GM19455 (cell line): ENCODE measurements around the gene RNF224.
A peak's percentile ranks its signal among the peaks of the same experiment; 100 is the strongest.

Experiments
- ATAC-seq: cut with Tn5 transposase; IDR thresholded peaks from one replicate; pipeline ENCODE4 v1.9.1; 2021; ENCODE audit not compliant: unreplicated experiment

The RNF224 gene

GRCh38 chr9:137191691-137192447 lies 35.4 kb upstream of the RNF224 start:
- no peak for ATAC-seq

- ATAC-seq, result no peak
Measured at GRCh38 chr9:137192448-137192780, 34.9 kb upstream of the RNF224 start.

DNA sequence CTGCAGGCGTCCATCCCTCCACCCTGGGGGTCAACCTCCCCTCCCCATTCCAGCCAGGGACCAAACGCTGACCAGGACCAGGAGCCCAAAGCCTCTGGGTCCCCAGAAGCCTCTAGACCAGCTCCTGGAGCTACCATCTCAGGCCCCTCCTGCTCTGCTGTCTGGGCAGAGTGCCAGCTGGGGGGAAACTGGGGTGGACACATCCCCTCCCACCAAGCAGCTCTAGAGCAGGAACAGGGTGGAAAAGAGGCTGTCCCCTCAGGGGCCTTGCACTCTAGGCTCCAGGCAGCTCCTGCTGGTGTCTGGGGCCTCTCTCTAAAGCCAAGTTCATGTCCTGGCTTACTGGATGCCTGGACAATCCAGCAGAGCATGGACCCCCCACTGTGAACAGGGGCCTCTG lies 34.4 kb upstream of the RNF224 start:
- no peak for ATAC-seq

- ATAC-seq, result no peak
Measured at GRCh38 chr9:137193771-137194170, 33.5 kb upstream of the RNF224 start.

- ATAC-seq, result no peak
Measured at GRCh38 chr9:137194388-137194787, 32.9 kb upstream of the RNF224 start.

DNA sequence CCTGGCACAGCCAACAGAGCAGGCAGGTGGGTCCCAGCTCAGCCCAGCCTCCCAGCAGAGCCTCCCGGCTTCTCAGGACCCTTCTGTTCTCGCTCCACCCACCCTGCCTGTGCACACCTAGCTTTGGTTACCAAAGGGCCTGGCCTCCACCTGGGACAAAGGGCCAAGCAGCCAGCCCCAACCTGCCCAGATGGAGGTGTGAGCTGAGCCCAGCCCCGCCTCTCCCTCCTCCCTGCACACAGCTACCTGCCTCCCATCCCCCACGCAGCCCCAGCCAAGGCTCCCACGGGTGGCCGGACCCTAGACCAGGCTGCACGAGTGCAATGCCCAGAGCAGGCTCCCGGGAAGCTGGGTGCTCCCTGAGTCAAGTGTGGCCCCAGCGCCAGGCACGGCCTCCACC lies 32.4 kb upstream of the RNF224 start:
- no peak for ATAC-seq

GRCh38 chr9:137195525-137196220 lies 31.6 kb upstream of the RNF224 start:
- ATAC-seq, result no peak

DNA sequence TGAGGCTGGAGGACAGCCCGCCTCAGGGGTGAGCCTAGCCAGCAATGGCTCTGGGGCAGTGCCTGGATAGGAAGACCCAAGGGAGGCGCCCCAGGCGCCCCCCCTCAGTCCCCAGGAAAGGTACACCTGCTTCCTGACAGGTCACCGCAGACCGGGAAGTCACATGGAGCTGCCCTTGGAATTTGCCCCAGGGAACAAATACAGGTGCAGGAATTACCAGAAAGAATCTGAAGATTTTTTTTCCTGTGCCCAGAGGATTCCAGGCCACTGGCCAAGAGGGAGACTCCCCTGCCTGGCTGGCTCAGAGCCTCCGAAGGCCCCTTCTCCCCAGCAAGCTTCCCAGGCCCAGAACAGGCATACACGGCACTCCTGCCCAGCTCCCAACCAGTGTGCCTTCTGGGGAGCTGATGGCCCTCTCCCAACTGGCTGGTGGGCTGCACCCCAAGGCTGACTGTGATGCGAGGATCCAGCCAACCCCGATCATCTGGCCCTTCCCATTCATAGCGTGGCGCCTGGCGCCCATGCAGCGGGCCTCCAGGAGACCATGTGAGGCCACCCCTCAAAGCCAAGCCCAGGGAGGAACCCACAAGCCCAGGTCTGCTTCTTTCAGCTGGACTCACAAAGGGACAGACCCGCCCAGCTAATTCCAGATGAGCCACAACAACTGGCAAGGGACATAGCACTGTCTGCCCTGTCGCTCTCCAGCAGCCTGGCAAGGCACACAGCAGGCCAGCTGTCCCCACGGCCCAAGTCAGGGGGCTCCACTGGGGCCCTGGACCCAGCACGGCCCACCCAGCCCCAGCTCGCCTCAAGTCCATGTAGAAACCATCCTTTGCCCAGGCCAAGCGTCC lies 29.0 kb upstream of the RNF224 start:
- ATAC-seq, result no peak

DNA sequence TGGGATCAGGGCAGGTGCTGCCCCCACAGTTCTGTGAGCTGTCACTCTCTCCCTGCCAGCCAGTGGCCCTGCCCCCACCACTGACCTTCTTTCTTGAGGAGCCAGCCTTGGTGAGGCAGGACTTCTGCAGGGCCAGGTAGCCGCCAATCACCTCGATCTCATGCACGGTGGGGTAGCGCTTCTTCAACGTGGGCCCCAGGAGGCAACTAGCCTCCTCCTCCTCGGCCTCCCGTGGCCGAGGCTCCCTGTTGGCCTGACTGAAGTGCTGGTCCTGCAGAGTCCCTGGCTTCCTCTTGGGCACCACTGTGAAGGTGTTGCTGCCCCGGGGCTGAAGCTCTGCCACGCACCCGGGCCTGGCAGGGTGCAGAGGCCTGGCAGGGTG lies 28.4 kb upstream of the RNF224 start:
- no peak for ATAC-seq

- ATAC-seq, result no peak
Measured at GRCh38 chr9:137199411-137200121, 27.7 kb upstream of the RNF224 start.

DNA sequence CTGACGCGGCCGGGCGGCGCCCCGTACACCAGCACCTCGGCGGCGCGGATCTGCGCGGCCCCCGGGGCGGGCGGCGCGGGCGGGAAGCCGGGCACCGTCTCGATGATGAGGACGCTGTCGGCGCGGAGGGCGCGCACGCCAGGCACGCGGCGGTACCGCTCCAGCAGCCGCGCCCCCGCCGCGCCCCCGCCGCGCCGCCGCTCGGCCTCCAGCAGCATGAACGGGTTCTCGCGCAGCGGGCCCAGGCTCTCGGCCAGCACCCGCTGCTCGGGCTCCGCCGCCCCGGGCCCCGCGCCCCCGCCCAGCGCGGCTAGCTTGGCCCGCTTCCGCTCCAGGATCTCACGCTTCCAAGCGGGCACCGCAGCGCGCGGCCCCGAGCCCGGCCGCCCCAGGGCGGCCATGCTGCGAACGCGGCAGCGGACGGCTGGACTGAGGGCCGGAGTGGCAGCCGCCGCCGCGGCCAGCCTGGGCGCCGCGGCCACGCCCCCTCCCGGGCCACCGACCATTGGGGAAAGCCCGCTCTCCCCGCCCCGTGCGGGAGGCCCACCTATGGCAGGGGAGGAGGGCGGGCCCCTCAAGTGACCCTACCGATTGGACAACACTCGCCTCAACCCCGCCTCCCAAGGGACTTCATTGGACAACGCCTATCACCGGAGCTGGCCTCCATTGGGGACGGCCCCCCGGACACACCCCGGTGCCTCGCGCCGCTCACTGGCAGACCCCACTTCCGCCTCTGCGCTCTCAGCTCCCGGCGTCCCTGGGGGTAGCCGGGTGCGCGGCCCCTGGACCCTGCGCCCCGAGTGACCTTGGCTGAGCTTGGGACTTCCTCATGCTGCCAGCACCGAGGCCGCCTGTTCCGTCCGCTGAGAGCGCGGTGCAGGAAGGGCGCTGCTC lies 26.7 kb upstream of the RNF224 start, which contains the start of gene TPRN:
Gene TPRN, minus strand, starts transcription at position 431 of the 894 bp plus-strand sequence. Its CDS starts 30 bp downstream, at position 401.
- ATAC-seq, result peak; percentile 80

GRCh38 chr9:137201205-137201868 lies 26.0 kb upstream of the RNF224 start:
- ATAC-seq, result no peak

GRCh38 chr9:137202966-137203365 lies 24.3 kb upstream of the RNF224 start:
- no peak for ATAC-seq

- no peak for ATAC-seq
Measured at GRCh38 chr9:137204731-137205125, 22.6 kb upstream of the RNF224 start.

DNA sequence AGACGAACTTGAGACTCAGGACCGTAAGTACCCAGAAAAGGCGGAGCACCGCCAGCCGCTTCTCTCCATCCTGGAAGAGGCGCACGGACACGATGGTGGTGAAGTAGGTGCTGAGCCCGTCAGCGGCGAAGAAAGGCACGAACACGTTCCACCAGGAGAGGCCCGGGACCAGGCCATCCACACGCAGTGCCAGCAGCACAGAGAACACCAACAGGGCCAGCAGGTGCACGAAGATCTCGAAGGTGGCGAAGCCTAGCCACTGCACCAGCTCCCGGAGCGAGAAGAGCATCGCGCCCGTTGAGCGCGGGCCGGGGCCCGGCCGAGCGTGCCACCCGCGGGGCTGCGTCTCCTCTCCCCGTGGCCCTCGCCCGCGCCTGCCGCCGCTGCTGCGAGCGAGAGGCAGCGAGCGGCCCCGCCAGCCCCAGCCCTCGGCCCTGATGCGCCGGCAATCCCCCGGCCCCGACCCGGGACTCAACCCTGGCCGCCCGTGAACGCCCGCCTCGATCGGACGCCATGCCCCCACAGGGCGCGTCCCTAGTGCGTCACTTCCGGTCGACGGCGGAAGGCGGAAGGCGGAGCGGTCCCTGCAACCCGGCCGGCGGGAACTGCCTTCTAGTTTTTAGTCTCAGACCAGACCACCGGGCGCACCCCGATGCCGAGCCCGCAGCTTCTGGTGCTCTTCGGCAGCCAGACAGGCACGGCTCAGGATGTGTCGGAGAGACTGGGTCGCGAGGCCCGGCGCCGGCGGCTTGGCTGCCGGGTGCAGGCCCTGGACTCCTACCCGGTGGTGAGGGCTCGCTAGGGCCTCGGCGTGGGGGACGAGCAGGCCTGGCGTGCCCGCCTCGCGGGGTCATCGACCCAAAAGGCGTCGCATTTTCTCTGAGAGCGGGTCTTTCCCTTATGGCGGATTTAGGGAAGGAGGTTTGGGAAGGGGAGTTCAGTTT lies 21.9 kb upstream of the RNF224 start, which contains the start of the genes NDOR1 and TMEM203:
Gene NDOR1, plus strand, starts transcription at position 575 of the 944 bp plus-strand sequence. Its CDS starts 78 bp downstream, at position 653.
Gene TMEM203, minus strand, starts transcription at position 523 of the 944 bp plus-strand sequence. Its CDS starts 234 bp downstream, at position 289.
- peak; percentile 31 for ATAC-seq

DNA sequence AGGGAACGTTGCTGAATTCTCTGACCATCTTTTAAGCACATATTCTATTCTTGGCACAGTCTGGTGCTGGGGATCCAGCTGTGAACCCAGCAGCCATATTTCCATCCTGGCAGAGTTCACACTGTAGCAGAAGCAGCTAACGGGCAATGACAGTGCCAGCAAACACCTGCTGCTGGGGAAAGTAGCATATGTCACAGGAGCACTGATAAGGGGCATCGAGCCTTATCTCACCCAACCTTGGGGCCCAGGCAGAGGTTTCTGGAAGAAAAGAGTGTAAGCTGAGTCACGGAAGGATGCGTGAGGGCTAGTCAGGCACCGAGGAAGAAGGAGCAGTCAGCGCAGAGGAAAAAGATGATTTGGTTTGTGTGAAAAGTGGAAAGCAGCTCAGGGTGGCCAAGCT lies 20.7 kb upstream of the RNF224 start:
- no peak for ATAC-seq

DNA sequence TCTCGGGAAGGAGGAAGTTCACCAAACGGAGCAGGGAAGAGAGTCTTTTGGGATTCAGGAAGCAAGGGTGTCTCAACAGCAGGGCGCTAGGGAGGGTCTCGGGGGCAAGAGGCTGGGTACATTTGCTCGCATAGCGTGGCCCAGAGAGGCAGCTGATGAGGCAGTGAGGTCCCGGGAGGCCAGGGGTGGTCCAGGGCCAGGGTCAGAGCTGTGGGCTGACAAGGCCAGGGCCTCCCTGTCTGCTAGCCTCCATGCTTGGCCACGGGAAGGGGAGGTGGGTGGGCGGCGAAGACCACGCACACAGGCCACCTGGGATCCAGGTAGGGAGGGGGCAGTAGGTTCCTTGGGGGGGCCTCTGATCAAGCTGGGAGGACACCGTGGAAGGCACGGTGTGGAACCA lies 15.8 kb upstream of the RNF224 start:
- ATAC-seq, result no peak

GRCh38 chr9:137212520-137212919 lies 14.8 kb upstream of the RNF224 start:
- no peak for ATAC-seq
